Measurements from ENCODE around the gene ABHD8.
"Not testable (repeated sequence)": the region's sequence is repeated elsewhere in the genome, so short reads cannot be mapped to it uniquely, and the experiment has no call there.

Gene ABHD8

GRCh38 chr19:17275441-17276175, 27.6 kb downstream of the ABHD8 start:
- FAIRE-seq (no peak), DNase-seq (ENCODE audit: extremely low spot score, insufficient read length, low read depth) (no peak)

DNA sequence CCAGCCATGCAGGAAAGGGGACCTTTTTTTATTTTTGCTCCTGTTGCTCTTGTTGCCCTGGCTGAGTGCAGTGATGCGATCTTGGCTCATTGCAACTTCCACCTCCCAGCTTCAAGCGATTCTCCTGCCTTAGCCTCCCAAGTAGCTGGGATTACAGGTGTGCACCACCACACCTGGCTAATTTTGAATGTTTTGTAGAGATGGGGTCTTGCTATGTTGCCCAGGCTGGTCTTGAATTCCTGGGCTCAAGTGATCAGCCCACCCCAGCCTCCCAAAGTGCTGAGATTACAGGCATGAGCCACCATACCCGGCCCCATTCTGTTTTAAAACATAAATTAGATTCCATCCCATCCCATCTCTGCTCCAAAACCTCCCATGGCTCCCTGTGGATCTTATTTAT, 28.3 kb downstream of the ABHD8 start:
- not testable (repeated sequence) for FAIRE-seq; DNase-seq (ENCODE audit: extremely low spot score, insufficient read length, low read depth)

DNA sequence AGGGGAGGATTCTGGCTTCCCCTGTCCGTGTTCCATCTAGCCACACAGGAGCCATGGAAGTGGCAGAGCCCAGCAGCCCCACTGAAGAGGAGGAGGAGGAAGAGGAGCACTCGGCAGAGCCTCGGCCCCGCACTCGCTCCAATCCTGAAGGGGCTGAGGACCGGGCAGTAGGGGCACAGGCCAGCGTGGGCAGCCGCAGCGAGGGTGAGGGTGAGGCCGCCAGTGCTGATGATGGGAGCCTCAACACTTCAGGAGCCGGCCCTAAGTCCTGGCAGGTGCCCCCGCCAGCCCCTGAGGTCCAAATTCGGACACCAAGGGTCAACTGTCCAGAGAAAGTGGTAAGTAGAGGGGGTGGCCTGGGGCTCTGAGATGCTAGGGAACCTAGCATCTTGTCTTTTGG, 34.5 kb downstream of the ABHD8 start:
- FAIRE-seq (no peak), DNase-seq (ENCODE audit: extremely low spot score, insufficient read length, low read depth) (no peak)

- peak; percentile 100 for FAIRE-seq
- DNase-seq (ENCODE audit: extremely low spot score, insufficient read length, low read depth) = peak; percentile 95
Observed at GRCh38 chr19:17266975-17267788, 36.0 kb downstream of the ABHD8 start, which contains the start of gene BABAM1. TSS of gene BABAM1 (plus strand) at chr19:17267443. CDS start at chr19:17268807, 1,364 bp downstream.

DNA sequence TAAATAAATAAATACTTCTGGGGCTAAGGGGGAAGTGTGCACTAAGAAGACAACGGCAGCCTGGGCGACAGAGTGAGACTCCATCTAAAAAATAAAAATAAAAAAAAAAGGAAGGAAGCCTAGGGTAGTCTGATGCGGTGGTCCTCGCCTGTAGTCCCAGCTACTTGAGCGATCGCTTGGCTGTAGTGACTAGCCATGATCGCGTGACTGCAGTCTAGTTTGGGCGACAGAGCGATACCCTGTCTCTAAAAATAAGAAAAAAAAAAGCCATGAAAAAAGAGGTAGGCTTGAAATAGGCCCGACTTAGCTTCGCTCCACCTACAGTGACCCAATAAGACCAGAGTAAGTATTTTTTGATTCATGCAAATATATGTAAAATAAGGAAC, 36.6 kb downstream of the ABHD8 start:
- FAIRE-seq (no peak), DNase-seq (ENCODE audit: extremely low spot score, insufficient read length, low read depth) (no peak)

- FAIRE-seq (no peak), DNase-seq (ENCODE audit: extremely low spot score, insufficient read length, low read depth) (no peak)
Observed at GRCh38 chr19:17266026-17266425, 37.2 kb downstream of the ABHD8 start.

DNA sequence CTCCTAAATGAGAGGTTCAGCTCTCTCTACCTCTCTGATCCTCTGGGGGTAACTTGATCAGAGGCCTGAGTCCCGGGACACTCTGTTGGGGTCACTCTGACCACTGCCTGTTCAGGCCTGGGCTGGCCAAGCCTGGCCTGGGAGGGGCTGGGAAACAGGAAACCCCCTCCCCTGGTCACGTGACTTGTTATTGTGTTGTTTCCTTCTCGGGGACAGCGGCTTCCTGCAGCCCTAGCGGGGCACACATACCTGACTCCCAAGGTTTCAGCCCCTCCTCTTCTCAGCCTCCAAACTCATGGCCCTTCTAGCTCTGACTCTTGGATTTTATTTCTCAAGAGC, 38.6 kb downstream of the ABHD8 start, which contains the start of gene USHBP1:
Gene USHBP1 (minus strand): TSS at position 105 of the 339 bp plus-strand sequence. CDS start 446 bp downstream, outside the sequence.
- FAIRE-seq (no peak), DNase-seq (ENCODE audit: extremely low spot score, insufficient read length, low read depth) (no peak)

- FAIRE-seq = no peak
- no peak for DNase-seq (ENCODE audit: extremely low spot score, insufficient read length, low read depth)
Observed at GRCh38 chr19:17263712-17264640, 39.2 kb downstream of the ABHD8 start.

DNA sequence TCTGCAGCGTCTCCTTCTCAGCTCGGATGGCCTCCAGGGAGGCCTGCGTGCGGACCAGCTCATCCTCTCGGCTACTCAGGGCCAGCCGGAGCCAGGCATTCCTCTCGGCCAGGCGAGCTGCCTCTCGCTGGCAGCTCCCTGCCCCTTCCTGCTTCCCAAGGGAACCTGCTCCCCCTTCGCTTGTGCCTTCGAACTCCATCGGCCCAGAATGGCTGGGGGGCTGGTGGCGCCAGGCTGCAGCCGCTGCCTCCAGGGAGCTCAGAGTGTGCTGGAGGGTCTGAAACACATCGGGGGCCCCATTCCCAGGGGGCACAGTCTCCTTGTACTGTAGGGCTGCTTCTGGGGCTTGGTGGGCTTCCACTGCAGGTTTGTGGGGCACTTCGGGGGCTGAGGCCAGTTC, 40.7 kb downstream of the ABHD8 start:
- DNase-seq (ENCODE audit: extremely low spot score, insufficient read length, low read depth) (no peak), FAIRE-seq (no peak)

GRCh38 chr19:17260842-17261325, 42.3 kb downstream of the ABHD8 start:
- FAIRE-seq = peak; percentile 94

DNA sequence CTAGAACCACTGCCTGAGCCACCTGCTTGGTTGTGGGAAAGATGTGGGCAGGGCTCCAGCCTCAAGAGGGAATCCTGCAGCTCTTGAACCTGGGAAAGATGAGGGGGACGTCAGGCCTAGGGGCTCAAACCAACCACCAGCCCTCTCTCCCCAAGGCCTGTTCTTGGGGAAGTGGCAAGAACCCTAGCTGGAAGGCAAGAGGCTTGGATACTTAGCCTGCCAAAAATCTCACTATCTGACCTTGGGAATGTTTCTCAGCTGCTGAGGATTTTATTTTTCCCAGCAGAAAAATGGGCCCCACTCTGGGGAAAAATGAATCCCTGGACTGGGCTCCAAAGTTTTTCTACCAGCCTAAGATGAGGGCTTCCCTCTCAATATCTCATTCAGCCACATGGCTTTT, 43.3 kb downstream of the ABHD8 start:
- no peak for DNase-seq (ENCODE audit: extremely low spot score, insufficient read length, low read depth)
- no peak for FAIRE-seq

More at GRCh38 chr19:17260842-17261325, 42.3 kb downstream of the ABHD8 start:
- DNase-seq (ENCODE audit: extremely low spot score, insufficient read length, low read depth) = peak; percentile 84

- DNase-seq (ENCODE audit: extremely low spot score, insufficient read length, low read depth) (no peak), FAIRE-seq (no peak)
Observed at GRCh38 chr19:17259118-17259780, 44.0 kb downstream of the ABHD8 start.

DNA sequence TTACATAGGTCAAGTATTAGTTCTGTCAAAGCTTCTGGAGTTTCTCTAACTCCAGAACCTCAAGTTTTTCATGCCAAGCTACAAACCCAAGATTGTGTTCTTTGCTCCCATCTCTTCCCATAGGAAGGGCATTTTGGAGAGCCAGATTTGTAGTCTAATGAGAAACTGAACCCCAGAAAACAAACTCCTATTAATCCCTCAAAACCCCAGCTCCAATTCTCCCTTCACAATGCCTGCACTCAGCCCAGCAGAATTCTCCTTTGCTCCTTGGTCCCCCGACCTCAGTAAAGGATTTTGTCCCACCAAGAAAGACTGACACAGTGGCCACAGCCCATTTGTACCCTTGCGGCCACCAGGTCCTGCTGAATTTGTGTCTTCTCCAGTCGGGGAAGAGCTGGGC, 47.1 kb downstream of the ABHD8 start:
- DNase-seq (ENCODE audit: extremely low spot score, insufficient read length, low read depth) (no peak), FAIRE-seq (no peak)

GRCh38 chr19:17255150-17255621, 48.0 kb downstream of the ABHD8 start:
- FAIRE-seq (no peak), DNase-seq (ENCODE audit: extremely low spot score, insufficient read length, low read depth) (no peak)

GRCh38 chr19:17254636-17255035, 48.6 kb downstream of the ABHD8 start:
- FAIRE-seq (no peak), DNase-seq (ENCODE audit: extremely low spot score, insufficient read length, low read depth) (no peak)

- DNase-seq (ENCODE audit: extremely low spot score, insufficient read length, low read depth) (no peak), FAIRE-seq (no peak)
Observed at GRCh38 chr19:17249887-17250548, 53.2 kb downstream of the ABHD8 start.

DNA sequence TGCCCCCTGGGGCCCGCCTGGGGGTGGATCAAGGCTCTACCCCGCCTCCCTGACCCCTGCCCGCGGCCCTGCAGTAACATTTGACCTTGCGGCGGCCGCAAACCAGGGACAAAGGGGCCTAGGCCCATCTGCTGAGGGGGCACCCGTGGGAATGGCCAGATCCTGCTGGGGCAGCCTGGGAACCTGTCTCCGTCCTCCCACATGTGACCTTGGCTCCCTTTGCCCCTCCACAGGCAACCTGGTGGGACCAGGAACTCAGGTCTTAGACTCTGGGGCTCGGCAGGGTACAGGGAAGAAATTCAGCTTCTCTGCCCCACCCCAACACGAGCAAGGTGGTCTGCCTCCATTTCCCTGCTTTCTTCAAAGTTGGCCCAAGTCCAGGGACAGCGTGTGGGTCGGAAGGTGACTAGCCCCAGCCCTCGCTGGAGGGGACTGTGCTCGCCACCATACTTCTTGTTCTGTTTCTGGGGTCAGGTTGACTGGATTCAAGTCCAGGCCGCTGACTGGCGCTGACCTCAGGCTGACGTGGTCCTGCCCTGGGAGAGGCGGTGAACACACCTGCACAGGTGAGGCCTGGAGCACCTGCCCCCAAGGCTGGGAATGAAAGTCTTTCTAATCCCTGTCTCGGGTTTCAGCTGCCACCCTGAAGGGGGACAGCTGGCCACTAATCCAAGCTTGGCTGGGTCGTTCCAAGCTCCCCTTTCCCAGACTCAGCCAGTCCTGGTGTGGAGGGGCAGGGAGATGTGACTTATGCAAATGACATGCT, 55.0 kb downstream of the ABHD8 start:
- DNase-seq (ENCODE audit: extremely low spot score, insufficient read length, low read depth) = no peak
- no peak for FAIRE-seq

All from GM18507 (cell line).